OCI-LY1 (cell line): ENCODE measurements around the gene FAM222A.

Experiments used
- H2AFZ ChIP-seq: fragments of 200-600 bp; sonication (generic), shearing (Covaris generic); 2 replicates; pipeline ENCODE4 v1.6.0; 2014; ENCODE audit warnings: antibody characterized with exemption, mild to moderate bottlenecking, low read length
- H3F3A ChIP-seq: fragments of 200-600 bp; sonication (generic), shearing (Covaris generic); 2 replicates; pipeline ENCODE4 v1.6.0; 2014; ENCODE audit warnings: mild to moderate bottlenecking, antibody characterized with exemption, low read length, moderate library complexity; ENCODE audit not compliant: insufficient read depth
- H3K27ac ChIP-seq: fragments of 200-600 bp; sonication (generic); 2 replicates; pipeline ENCODE4 v1.5.1; 2014; ENCODE audit warnings: low read length, mixed run types, mild to moderate bottlenecking, low read depth; ENCODE audit not compliant: poor library complexity, severe bottlenecking
- H3K27me3 ChIP-seq: fragments of 200-600 bp; sonication (generic); 2 replicates; pipeline ENCODE4 v1.6.0; 2014; ENCODE audit warnings: antibody characterized with exemption, mild to moderate bottlenecking, low read length, moderate library complexity; ENCODE audit not compliant: insufficient read depth
- H3K36me3 ChIP-seq: fragments of 200-600 bp; sonication (generic); 2 replicates; pipeline ENCODE4 v1.6.1; 2014; ENCODE audit warnings: mild to moderate bottlenecking, antibody characterized with exemption, low read length, moderate library complexity, mixed read lengths; ENCODE audit not compliant: insufficient read depth
- H3K4me1 ChIP-seq: fragments of 200-600 bp; sonication (generic); 2 replicates; pipeline ENCODE4 v1.5.1; 2014; ENCODE audit warnings: mild to moderate bottlenecking, low read length, moderate library complexity; ENCODE audit not compliant: insufficient read depth, severe bottlenecking
- H3K4me2 ChIP-seq: fragments of 200-600 bp; sonication (generic), shearing (Covaris generic); 2 replicates; pipeline ENCODE4 v1.6.1; 2014; ENCODE audit warnings: low read length
- H3K4me3 ChIP-seq: fragments of 200-600 bp; sonication (generic); 2 replicates; pipeline ENCODE4 v1.5.1; 2014; ENCODE audit warnings: low read length, low read depth, mild to moderate bottlenecking, mixed read lengths; ENCODE audit not compliant: poor library complexity, severe bottlenecking
- H3K79me2 ChIP-seq: fragments of 200-600 bp; shearing (Covaris generic); 2 replicates; pipeline ENCODE4 v1.6.1; 2016; ENCODE audit warnings: mixed run types, low read length, mixed read lengths; ENCODE audit not compliant: insufficient read depth
- H3K9ac ChIP-seq: fragments of 200-600 bp; sonication (generic), shearing (Covaris generic); 2 replicates; pipeline ENCODE4 v1.6.1; 2014; ENCODE audit warnings: mild to moderate bottlenecking, low read length, mixed read lengths
- H3K9me2 ChIP-seq: fragments of 200-600 bp; sonication (generic), shearing (Covaris generic); 2 replicates; pipeline ENCODE4 v1.6.1; 2014; ENCODE audit warnings: low read depth, mild to moderate bottlenecking, low read length, mixed read lengths
- H3K9me3 ChIP-seq: fragments of 200-600 bp; shearing (Covaris generic); 2 replicates; pipeline ENCODE4 v1.6.1; 2014; ENCODE audit warnings: low read length, mixed read lengths
- H4K20me1 ChIP-seq: fragments of 200-600 bp; sonication (generic), shearing (Covaris generic); 2 replicates; pipeline ENCODE4 v1.6.0; 2016; ENCODE audit warnings: mild to moderate bottlenecking, low read length; ENCODE audit not compliant: insufficient read depth
- EZH2 ChIP-seq: fragments of 200-600 bp; sonication (generic), shearing (Covaris generic); IDR thresholded peaks from 2 replicates; pipeline ENCODE4 v1.8.0; 2017; ENCODE audit warnings: borderline replicate concordance, mixed run types, mild to moderate bottlenecking, antibody characterized with exemption, low read length, moderate library complexity, mixed read lengths
- TF ChIP-seq, protein P1 (sequence below): fragments of 200-600 bp; sonication (generic), shearing (Covaris generic); IDR thresholded peaks from 2 replicates; pipeline ENCODE4 v1.5.1; 2017; ENCODE audit warnings: mild to moderate bottlenecking, antibody characterized with exemption, low read length, moderate library complexity, mixed read lengths

Gene FAM222A

DNA sequence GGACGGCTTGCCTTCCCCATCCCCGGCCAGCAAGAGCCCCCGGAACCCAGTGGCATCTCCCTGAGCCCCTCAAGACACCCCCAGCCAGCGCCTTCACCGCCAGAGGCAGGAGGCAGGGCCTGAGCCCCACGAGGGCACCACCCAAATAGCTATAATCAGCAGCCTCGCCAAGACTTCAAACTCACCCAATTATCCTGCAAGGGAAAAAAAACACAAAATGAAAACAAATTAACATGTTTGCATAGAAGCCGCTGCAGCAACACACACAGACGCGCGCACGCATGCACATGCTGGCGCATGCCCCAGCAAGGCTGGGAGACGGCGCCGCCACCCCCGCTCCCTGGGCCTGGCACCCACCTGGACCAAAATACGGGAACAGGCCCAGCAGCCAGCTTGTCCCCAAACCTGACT lies 15.8 kb downstream of the FAM222A start:
- H3F3A ChIP-seq: no peaks in the 10 kb centered on the region
- H3K79me2 ChIP-seq: no peaks in the 10 kb centered on the region
- no peaks in the 10 kb centered on the region for H3K36me3 ChIP-seq
- no peaks in the 10 kb centered on the region for H4K20me1 ChIP-seq
- H3K27ac ChIP-seq: no peak overlapping the region
- no peaks in the 10 kb centered on the region for H3K4me1 ChIP-seq
- H2AFZ ChIP-seq: no peak overlapping the region
- no peak overlapping the region for H3K9ac ChIP-seq
- no peak for TF ChIP-seq EZH2
- TF ChIP-seq, protein P1, sequence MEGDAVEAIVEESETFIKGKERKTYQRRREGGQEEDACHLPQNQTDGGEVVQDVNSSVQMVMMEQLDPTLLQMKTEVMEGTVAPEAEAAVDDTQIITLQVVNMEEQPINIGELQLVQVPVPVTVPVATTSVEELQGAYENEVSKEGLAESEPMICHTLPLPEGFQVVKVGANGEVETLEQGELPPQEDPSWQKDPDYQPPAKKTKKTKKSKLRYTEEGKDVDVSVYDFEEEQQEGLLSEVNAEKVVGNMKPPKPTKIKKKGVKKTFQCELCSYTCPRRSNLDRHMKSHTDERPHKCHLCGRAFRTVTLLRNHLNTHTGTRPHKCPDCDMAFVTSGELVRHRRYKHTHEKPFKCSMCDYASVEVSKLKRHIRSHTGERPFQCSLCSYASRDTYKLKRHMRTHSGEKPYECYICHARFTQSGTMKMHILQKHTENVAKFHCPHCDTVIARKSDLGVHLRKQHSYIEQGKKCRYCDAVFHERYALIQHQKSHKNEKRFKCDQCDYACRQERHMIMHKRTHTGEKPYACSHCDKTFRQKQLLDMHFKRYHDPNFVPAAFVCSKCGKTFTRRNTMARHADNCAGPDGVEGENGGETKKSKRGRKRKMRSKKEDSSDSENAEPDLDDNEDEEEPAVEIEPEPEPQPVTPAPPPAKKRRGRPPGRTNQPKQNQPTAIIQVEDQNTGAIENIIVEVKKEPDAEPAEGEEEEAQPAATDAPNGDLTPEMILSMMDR: no peak
- H3K4me2 ChIP-seq: no peak overlapping the region
- no peaks in the 10 kb centered on the region for H3K27me3 ChIP-seq
- H3K9me2 ChIP-seq: no peaks in the 10 kb centered on the region
- no peak overlapping the region for H3K4me3 ChIP-seq
- H3K9me3 ChIP-seq: no peaks in the 10 kb centered on the region

DNA sequence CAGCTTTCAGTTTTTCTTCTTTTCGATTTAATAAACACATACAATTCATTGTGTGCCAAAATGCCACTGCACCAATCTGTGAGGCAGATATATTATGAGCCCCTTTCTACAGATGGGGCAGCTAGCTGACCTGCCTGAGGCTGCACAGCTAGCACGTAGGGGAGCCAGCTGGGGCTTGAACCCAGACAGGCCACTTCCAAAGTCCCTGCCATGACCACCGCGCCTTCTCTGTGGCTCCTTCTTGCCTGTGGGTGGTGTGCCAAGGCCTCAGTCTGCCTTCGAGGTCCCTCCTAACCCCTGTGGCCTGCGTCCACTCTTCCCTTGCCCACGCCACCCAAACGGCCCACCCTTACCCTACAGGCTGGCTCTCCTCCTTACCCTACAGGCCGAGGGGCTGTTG lies 16.2 kb downstream of the FAM222A start:
- Histone ChIP-seq H3K4me2 (no peak overlapping the region), H3K27me3 (no peaks in the 10 kb centered on the region), H4K20me1 (no peaks in the 10 kb centered on the region), H3K4me3 (no peak overlapping the region), H2AFZ (no peak overlapping the region), H3K79me2 (no peaks in the 10 kb centered on the region), H3K9me2 (no peaks in the 10 kb centered on the region), H3K9ac (no peak overlapping the region), H3F3A (no peaks in the 10 kb centered on the region), H3K36me3 (no peaks in the 10 kb centered on the region), H3K27ac (no peak overlapping the region), H3K9me3 (no peaks in the 10 kb centered on the region), H3K4me1 (no peaks in the 10 kb centered on the region)
- TF ChIP-seq, protein P1: no peak
- TF ChIP-seq EZH2: no peak

DNA sequence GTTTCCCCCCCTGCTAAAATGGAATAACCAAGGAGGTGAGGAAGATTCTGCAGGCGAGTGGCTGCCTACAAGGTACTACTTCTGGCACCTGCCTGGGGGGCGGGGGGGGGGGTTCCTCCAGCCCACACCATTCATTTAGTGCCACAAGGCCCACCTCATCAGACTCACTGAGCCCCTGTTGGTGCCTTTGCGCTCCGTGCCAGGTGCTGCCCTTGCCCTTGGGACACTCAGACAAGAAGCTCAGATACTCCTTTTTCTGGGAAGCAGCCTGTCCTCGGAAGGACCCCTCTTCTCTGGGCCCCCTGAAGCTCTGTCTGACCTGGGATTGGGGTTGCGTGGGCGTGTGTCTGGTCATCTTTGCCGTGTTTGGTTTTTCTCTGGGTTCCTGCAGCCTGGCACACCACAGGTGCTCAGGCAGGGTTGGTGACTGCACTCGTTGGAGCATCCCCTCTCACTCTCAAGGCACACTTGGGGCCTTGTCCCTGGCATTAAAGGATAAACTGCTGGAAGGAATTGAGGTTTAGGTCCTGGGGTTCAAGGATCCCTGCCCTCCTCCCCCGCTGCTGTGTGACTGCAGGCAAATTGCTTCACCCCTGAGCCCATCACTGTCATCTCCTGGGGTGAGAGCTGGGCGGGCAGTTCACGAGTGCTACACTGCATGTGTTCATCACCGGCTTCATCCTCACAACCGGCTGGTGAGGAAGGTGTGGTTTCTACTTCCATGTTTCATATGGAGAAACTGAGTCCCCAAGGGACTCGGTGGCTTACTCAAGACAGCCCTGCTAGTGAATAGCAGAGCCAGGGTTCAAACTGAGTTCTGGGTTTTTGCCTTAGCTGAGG lies 16.9 kb downstream of the FAM222A start:
- H3K27me3 ChIP-seq: no peaks in the 10 kb centered on the region
- no peaks in the 10 kb centered on the region for H3K4me1 ChIP-seq
- H3K4me2 ChIP-seq: no peak overlapping the region
- H3K9me3 ChIP-seq: no peaks in the 10 kb centered on the region
- H3F3A ChIP-seq: no peaks in the 10 kb centered on the region
- H3K79me2 ChIP-seq: no peaks in the 10 kb centered on the region
- no peak overlapping the region for H3K9ac ChIP-seq
- no peak overlapping the region for H2AFZ ChIP-seq
- no peaks in the 10 kb centered on the region for H4K20me1 ChIP-seq
- no peaks in the 10 kb centered on the region for H3K36me3 ChIP-seq
- TF ChIP-seq, protein P1: no peak
- no peak for TF ChIP-seq EZH2
- no peak overlapping the region for H3K4me3 ChIP-seq
- H3K9me2 ChIP-seq: no peaks in the 10 kb centered on the region
- no peak overlapping the region for H3K27ac ChIP-seq
